ENCODE measurements around the gene TDRKH. TPM values are rescaled to one million over a fixed set of nuclear protein-coding genes. Genes with fewer than 3 reads are reported as not detected.

TDRKH gene
- total RNA-seq, 3 donors from 2014 or later, result 5.6 to 9.7 (median 6.7) TPM

DNA sequence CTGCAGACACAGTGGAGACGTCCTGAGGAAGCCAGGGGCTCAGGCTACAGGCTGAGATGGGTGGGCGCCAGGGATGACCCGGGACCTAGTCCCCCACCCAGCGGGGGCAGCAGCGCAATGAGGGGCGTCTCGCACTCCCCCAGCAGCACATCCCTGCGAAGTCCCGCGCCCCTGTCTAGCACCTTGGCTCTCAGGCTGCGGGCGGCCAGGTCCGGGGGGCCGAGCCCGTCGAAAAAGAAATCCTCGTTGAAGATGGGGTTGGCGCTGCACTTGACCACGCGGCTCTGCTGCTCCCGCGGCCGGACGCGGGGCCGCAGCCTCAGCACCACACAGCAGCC is 47.6 kb upstream of the TDRKH start:
- Histone ChIP-seq H3K27ac (peak overlapping the region; percentile 95), H3K27me3 (no peaks in the 10 kb centered on the region), H3K36me3 (no peaks in the 10 kb centered on the region), H3K4me1 (peaks cover 3 to 5% of the 10 kb centered on the region in 2 donors), H3K4me3 (peak overlapping the region; percentile 37 to 69 (median 49)), H3K9me3 (no peaks in the 10 kb centered on the region)
- intact Hi-C loops (cut with DNase I; ENCODE audit: low total_unique reads), result no loop called here
- TF ChIP-seq POLR2A (IDR thresholded peaks at IDR 0.05), result no peak
- no peak for TF ChIP-seq POLR2AphosphoS5 (IDR thresholded peaks at IDR 0.05)
- TF ChIP-seq, protein P1, sequence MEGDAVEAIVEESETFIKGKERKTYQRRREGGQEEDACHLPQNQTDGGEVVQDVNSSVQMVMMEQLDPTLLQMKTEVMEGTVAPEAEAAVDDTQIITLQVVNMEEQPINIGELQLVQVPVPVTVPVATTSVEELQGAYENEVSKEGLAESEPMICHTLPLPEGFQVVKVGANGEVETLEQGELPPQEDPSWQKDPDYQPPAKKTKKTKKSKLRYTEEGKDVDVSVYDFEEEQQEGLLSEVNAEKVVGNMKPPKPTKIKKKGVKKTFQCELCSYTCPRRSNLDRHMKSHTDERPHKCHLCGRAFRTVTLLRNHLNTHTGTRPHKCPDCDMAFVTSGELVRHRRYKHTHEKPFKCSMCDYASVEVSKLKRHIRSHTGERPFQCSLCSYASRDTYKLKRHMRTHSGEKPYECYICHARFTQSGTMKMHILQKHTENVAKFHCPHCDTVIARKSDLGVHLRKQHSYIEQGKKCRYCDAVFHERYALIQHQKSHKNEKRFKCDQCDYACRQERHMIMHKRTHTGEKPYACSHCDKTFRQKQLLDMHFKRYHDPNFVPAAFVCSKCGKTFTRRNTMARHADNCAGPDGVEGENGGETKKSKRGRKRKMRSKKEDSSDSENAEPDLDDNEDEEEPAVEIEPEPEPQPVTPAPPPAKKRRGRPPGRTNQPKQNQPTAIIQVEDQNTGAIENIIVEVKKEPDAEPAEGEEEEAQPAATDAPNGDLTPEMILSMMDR (IDR thresholded peaks at IDR 0.05), result no peak
- no peak for DNase-seq (ENCODE audit: low spot score in 2 of 2)

DNA sequence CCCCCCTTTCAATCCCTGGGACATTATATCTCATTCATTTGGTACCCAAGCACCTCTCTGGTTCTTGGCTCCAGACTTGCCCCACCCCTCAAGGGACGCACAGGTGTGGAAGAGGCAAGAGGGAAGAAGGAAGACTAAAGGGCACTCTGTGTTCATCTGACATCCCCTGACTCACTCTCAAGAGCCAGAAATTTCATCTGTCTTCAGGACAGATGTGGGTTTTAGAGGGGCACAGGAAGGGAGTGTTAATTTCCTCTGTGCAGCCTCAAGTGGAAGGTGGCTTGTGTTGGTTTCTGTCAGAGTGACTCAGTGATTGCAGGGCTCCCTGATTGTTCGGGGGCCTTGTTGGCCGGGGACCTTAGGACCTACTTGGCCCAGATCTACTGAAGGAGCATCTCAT is 46.9 kb upstream of the TDRKH start:
- H3K27me3 ChIP-seq, result no peaks in the 10 kb centered on the region
- peak overlapping the region; percentile 95 for H3K27ac ChIP-seq
- peaks cover 5 to 6% of the 10 kb centered on the region in 2 donors for H3K4me1 ChIP-seq
- DNase-seq (ENCODE audit: low spot score in 2 of 2), result no peak
- intact Hi-C loops (cut with DNase I; ENCODE audit: low total_unique reads), result no loop called here
- no peak overlapping the region for H3K4me3 ChIP-seq
- no peak for TF ChIP-seq POLR2AphosphoS5 (IDR thresholded peaks at IDR 0.05)
- TF ChIP-seq POLR2A (IDR thresholded peaks at IDR 0.05), result no peak
- no peaks in the 10 kb centered on the region for H3K9me3 ChIP-seq
- no peaks in the 10 kb centered on the region for H3K36me3 ChIP-seq

DNA sequence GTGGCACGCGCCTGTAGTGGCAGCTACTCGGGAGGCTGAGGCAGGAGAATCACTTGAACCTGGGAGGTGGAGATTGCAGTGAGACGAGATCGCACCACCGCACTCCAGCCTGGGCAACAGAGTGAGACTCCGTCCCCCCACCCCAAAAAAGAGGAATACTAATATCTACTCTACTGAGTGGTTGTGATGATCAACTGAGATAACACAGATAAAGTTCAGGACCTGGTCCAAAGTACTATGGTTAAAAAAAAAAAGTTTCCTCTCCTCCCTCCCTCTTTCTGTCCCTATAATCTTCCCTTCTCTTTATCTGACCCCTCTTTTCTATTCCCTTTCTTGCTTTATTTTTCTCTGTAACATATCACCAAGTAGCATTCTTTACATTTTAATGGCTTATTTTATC is 45.3 kb upstream of the TDRKH start:
- no peak overlapping the region for H3K4me3 ChIP-seq
- no peaks in the 10 kb centered on the region for H3K36me3 ChIP-seq
- peak overlapping the region; percentile 95 for H3K27ac ChIP-seq
- intact Hi-C loops (cut with DNase I; ENCODE audit: low total_unique reads), result no loop called here
- no peaks in the 10 kb centered on the region for H3K9me3 ChIP-seq
- no peak for TF ChIP-seq POLR2A (IDR thresholded peaks at IDR 0.05)
- TF ChIP-seq, protein P1 (IDR thresholded peaks at IDR 0.05), result no peak
- no peak for TF ChIP-seq POLR2AphosphoS5 (IDR thresholded peaks at IDR 0.05)
- H3K4me1 ChIP-seq, result peaks cover 5 to 11% of the 10 kb centered on the region in 2 donors
- H3K27me3 ChIP-seq, result no peaks in the 10 kb centered on the region
- no peak for DNase-seq (ENCODE audit: low spot score in 2 of 2)

DNA sequence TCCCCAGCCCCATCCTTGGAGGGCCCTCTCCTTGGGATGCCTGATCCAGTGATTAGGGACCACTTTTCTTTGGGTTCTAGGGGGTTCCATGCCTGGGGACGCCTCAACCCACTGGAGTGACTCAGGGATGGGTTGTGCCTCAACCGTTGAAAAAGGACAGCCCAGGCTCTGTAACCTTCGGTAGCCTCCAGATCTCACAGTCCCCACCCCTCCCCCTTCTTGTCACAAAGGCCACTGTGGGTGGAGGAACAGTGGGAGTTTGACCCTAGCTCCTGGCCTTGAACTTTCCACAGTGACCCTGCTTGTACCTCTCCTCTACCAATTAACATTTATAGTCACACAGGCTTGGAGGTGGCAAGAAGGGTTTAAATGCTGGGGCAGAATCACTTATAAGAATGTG is 43.9 kb upstream of the TDRKH start:
- peak overlapping the region in 1 of 2 donors; percentile 95 for H3K27ac ChIP-seq
- intact Hi-C loops (cut with DNase I; ENCODE audit: low total_unique reads), result no loop called here
- DNase-seq (ENCODE audit: low spot score in 2 of 2), result no peak
- H3K9me3 ChIP-seq, result no peaks in the 10 kb centered on the region
- TF ChIP-seq POLR2AphosphoS5 (IDR thresholded peaks at IDR 0.05) (no peak), POLR2A (IDR thresholded peaks at IDR 0.05) (no peak)
- no peak overlapping the region for H3K4me3 ChIP-seq
- H3K36me3 ChIP-seq, result no peaks in the 10 kb centered on the region
- no peaks in the 10 kb centered on the region for H3K27me3 ChIP-seq
- H3K4me1 ChIP-seq, result peaks cover 5 to 15% of the 10 kb centered on the region in 2 donors

DNA sequence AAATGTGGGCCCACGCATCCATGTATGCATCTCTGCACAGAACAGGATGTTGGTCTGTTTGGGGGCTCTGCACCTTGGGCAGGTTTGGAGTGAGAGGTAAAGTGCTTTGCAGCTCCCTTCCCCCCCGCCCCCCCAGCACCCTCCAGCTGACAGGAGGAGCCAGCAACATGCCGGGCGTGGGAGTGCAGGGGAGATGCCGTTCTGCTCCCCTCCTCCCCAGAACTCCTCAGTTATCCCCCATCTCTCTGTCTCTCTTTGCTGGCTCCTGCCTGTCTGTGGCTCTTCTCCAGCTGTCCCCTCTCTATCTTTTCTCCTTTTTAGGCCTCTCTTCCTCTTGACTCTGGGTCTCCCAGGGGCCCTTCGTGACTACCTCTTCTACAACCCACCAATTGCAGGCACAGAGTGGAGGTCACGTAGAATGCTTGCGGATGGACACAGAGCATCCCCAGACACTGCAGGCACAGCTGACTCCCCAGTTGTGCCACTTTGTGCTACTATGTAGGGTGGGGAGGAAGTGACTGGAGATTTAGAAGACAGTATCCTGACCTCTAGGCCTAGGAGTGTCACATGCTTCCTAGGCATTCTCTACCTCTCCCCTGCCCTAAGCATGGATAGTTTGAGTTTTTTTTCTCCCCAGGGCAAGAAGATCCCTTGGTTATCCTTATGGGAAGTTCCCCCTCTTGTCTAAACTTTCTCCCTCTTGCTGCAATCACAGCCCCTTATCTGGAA is 43.0 kb upstream of the TDRKH start:
- H3K36me3 ChIP-seq, result no peaks in the 10 kb centered on the region
- peaks cover 4 to 21% of the 10 kb centered on the region in 2 donors for H3K4me1 ChIP-seq
- TF ChIP-seq POLR2A (IDR thresholded peaks at IDR 0.05) (no peak), POLR2AphosphoS5 (IDR thresholded peaks at IDR 0.05) (no peak)
- TF ChIP-seq, protein P1 (IDR thresholded peaks at IDR 0.05), result no peak
- no peak for DNase-seq (ENCODE audit: low spot score in 2 of 2)
- no peaks in the 10 kb centered on the region for H3K27me3 ChIP-seq
- peak overlapping the region; percentile 34 to 95 for H3K27ac ChIP-seq
- H3K4me3 ChIP-seq, result peak overlapping the region in 2 of 3 donors; percentile 31 to 37
- H3K9me3 ChIP-seq, result no peaks in the 10 kb centered on the region
- intact Hi-C loops (cut with DNase I; ENCODE audit: low total_unique reads), result no loop called here

- peak; percentile 95 to 97 for DNase-seq (ENCODE audit: low spot score in 2 of 2)
- TF ChIP-seq POLR2A (IDR thresholded peaks at IDR 0.05), result no peak
- peak; percentile 65 to 81 (median 73) for TF ChIP-seq POLR2AphosphoS5 (IDR thresholded peaks at IDR 0.05)
- TF ChIP-seq, protein P1 (IDR thresholded peaks at IDR 0.05), result no peak
- no peaks in the 10 kb centered on the region for H3K27me3 ChIP-seq
- H3K4me1 ChIP-seq, result peaks cover 3 to 21% of the 10 kb centered on the region in 2 donors
- H3K27ac ChIP-seq, result peak overlapping the region; percentile 91 to 95
- peak overlapping the region in 2 of 3 donors; percentile 31 to 37 for H3K4me3 ChIP-seq
- intact Hi-C loops (cut with DNase I; ENCODE audit: low total_unique reads), result no loop called here
- H3K36me3 ChIP-seq, result no peaks in the 10 kb centered on the region
- no peaks in the 10 kb centered on the region for H3K9me3 ChIP-seq
These were observed 42.1 kb upstream of the TDRKH start for GRCh38 chr1:151832318-151832980.

Data from breast epithelium (tissue), 4 donors.